GM12891 (cell line): ENCODE data around the gene ELMOD2.

Experiments
- POLR2A ChIP-seq: IDR thresholded peaks from 2 replicates; pipeline ENCODE4 v1.6.1; 2011; ENCODE audit warnings: low read depth, low read length, control low read depth
- POLR2AphosphoS5 ChIP-seq: IDR thresholded peaks from 2 replicates; pipeline ENCODE4 v1.6.1; 2011; ENCODE audit warnings: low read depth, low read length, control low read depth
- SPI1 ChIP-seq: IDR thresholded peaks from 2 replicates; pipeline ENCODE4 v1.6.1; 2011; ENCODE audit warnings: low read depth, low read length, control low read depth
- TAF1 ChIP-seq: IDR thresholded peaks from 2 replicates; pipeline ENCODE4 v1.6.1; 2011; ENCODE audit warnings: low read depth, low read length, control low read depth

DNA sequence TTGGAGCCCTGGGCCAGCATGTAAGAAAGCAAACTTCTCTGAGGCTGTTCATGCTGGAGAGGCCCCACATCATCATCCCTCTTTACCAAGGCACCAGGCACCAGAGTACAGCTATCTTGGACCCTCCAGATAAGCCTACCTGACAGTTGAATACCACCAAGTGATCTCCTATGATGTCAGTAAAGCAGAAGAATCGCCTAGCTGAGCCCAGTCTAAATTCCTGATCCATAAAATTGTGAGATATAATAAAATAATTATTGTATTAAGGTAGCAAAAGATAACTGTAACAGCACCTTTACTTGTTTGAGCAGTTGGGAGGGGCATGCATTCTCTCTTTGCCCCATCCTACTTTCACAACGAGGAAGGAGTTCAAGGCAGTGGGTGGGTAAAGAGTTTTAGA, 47.7 kb downstream of the ELMOD2 start:
- TF ChIP-seq TAF1 (no peak), POLR2AphosphoS5 (no peak), POLR2A (no peak), SPI1 (no peak)
